ACC112 (cell line): ENCODE results near the gene IGFN1.

ENCODE experiments used
- H2AFZ ChIP-seq: fragments of 200-600 bp; sonication (generic); one replicate; pipeline ENCODE4 v1.6.0; 2017; ENCODE audit warnings: antibody characterized with exemption, low read length; ENCODE audit not compliant: unreplicated experiment
- H3K27ac ChIP-seq: fragments of 200-600 bp; sonication (generic); 2 replicates; pipeline ENCODE4 v1.5.1; 2014; ENCODE audit warnings: low read depth, mild to moderate bottlenecking, antibody characterized with exemption, low read length, moderate library complexity
- H3K27me3 ChIP-seq: fragments of 200-600 bp; sonication (generic); 2 replicates; pipeline ENCODE4 v1.6.1; 2014; ENCODE audit warnings: mild to moderate bottlenecking, antibody characterized with exemption, low read length, moderate library complexity, mixed read lengths; ENCODE audit not compliant: insufficient read depth
- H3K36me3 ChIP-seq: fragments of 200-600 bp; sonication (generic); 2 replicates; pipeline ENCODE4 v1.6.1; 2016; ENCODE audit warnings: mild to moderate bottlenecking, antibody characterized with exemption, low read length, moderate library complexity, mixed read lengths; ENCODE audit not compliant: insufficient read depth
- H3K4me1 ChIP-seq: fragments of 200-600 bp; sonication (generic); one replicate; pipeline ENCODE4 v1.6.1; 2016; ENCODE audit warnings: low read length, mixed read lengths; ENCODE audit not compliant: insufficient read depth, unreplicated experiment, control insufficient read depth
- H3K4me3 ChIP-seq: fragments of 200-600 bp; sonication (generic); 2 replicates; pipeline ENCODE4 v1.5.1; 2014; ENCODE audit warnings: mild to moderate bottlenecking, low read depth, low read length
- H3K79me2 ChIP-seq: fragments of 200-600 bp; sonication (generic); one replicate; pipeline ENCODE4 v1.6.0; 2016; ENCODE audit warnings: low read length; ENCODE audit not compliant: control insufficient read depth, unreplicated experiment, insufficient read depth

IGFN1 gene

GRCh38 chr1:201163707-201164106 lies 26.9 kb upstream of the IGFN1 start:
- Histone ChIP-seq H2AFZ (no peak overlapping the region), H3K27ac (no peak overlapping the region), H3K36me3 (no peaks in the 10 kb centered on the region), H3K79me2 (no peaks in the 10 kb centered on the region), H3K4me3 (no peak overlapping the region), H3K27me3 (peaks cover 12% of the 10 kb centered on the region; the same call in 1 of the 2 replicates), H3K4me1 (no peaks in the 10 kb centered on the region)

- Histone ChIP-seq H3K36me3 (no peaks in the 10 kb centered on the region), H2AFZ (no peak overlapping the region), H3K27ac (no peak overlapping the region), H3K79me2 (no peaks in the 10 kb centered on the region), H3K27me3 (peaks cover 12% of the 10 kb centered on the region; the same call in 1 of the 2 replicates), H3K4me3 (no peak overlapping the region), H3K4me1 (no peaks in the 10 kb centered on the region)
These were observed 26.0 kb upstream of the IGFN1 start for GRCh38 chr1:201164645-201165044.

- Histone ChIP-seq H3K4me3 (no peak overlapping the region), H3K27me3 (0 out of 2 replicates have a peak, but pooled peaks cover 7% of the 10 kb centered on the region), H2AFZ (no peak overlapping the region)
These were observed 23.3 kb upstream of the IGFN1 start for GRCh38 chr1:201167041-201167991.

DNA sequence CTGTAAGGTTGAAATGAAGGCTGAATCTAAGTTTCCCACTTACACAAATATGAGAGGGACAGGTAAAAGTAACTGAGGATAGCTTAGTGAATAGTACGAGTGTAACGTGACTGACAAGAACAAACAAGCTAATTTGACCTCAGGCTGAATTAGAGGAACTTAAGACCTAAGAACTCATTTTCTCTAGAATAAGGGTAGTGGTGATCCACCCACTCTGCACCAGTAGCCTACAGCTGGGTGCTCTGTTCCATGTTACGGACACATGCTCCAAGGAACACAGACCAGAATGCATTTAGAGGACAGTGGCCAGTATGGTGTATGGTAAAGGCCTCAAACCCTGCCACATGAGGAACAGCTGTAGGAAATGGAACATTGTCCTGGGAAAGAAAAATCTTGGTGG lies 21.4 kb upstream of the IGFN1 start:
- H3K27me3 ChIP-seq = 0 out of 2 replicates have a peak, but pooled peaks cover 6% of the 10 kb centered on the region
- H3K79me2 ChIP-seq = no peaks in the 10 kb centered on the region
- no peak overlapping the region for H2AFZ ChIP-seq
- peaks cover 5% of the 10 kb centered on the region for H3K4me1 ChIP-seq
- H3K4me3 ChIP-seq = no peak overlapping the region
- no peak overlapping the region for H3K27ac ChIP-seq
- H3K36me3 ChIP-seq = no peaks in the 10 kb centered on the region

More at GRCh38 chr1:201167041-201167991, 23.3 kb upstream of the IGFN1 start:
- Histone ChIP-seq H3K36me3 (no peaks in the 10 kb centered on the region), H3K79me2 (no peaks in the 10 kb centered on the region), H3K4me1 (peaks cover 5% of the 10 kb centered on the region), H3K27ac (no peak overlapping the region)

DNA sequence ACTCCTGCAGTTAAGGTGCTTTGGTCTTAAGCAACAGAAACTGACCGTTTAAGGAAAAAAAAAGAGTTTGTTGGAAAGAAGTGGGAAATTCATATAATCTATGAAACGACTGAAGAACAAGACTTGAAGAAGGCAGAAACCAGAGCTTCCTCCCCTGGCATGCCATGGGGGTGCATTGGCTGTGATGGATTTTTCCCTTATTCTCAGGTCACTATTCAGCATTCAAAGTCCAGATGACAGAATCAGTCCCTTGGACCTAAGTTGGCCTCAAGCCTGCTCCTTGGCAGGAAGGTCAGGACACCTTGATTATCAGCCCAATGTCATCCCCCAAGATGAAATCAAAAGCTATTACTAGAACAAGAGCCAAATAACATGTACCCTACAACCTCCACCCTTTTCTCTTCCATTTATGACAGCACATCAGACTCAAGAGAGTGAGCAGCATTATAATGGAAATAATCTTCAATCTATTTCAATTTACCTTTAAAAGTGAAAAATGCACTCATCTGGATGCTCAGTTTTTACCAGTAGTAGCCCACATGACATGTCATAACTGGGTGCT lies 20.6 kb upstream of the IGFN1 start:
- no peaks in the 10 kb centered on the region for H3K79me2 ChIP-seq
- peaks cover 5% of the 10 kb centered on the region for H3K4me1 ChIP-seq
- H3K27ac ChIP-seq = no peak overlapping the region
- peak overlapping the region; percentile 15 for H3K4me3 ChIP-seq
- no peaks in the 10 kb centered on the region for H3K27me3 ChIP-seq
- no peaks in the 10 kb centered on the region for H3K36me3 ChIP-seq
- H2AFZ ChIP-seq = no peak overlapping the region

DNA sequence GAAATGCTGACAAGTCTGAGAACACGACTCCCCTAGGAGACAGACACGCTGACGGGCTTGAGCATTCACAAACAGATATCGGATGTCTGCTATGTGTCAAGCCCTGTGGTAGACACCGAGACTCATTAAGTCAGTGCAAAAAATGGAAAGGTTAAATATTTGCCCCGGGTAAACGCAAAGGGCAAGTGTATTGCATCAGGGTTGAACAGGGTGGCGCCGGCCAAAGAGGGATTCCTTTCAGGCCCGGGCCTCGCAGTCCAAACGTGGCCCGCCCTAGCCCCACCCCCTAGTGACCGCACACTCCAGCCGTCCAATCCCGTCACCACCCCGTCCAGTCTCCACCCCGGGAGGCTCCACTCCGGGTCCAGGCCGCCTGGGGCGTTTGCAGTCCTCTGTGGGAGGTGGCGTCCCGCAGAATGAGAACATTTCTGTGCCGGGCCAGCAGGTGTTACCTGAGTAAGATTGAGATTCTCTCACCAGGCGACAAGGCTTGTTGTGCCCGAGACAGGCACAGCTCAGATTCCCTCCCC lies 20.0 kb upstream of the IGFN1 start:
- no peaks in the 10 kb centered on the region for H3K79me2 ChIP-seq
- peak overlapping the region; percentile 76 for H3K4me3 ChIP-seq
- H3K27ac ChIP-seq = no peak overlapping the region
- H2AFZ ChIP-seq = peak overlapping the region; percentile 75
- H3K36me3 ChIP-seq = no peaks in the 10 kb centered on the region
- no peaks in the 10 kb centered on the region for H3K27me3 ChIP-seq
- H3K4me1 ChIP-seq = peaks cover 5% of the 10 kb centered on the region

DNA sequence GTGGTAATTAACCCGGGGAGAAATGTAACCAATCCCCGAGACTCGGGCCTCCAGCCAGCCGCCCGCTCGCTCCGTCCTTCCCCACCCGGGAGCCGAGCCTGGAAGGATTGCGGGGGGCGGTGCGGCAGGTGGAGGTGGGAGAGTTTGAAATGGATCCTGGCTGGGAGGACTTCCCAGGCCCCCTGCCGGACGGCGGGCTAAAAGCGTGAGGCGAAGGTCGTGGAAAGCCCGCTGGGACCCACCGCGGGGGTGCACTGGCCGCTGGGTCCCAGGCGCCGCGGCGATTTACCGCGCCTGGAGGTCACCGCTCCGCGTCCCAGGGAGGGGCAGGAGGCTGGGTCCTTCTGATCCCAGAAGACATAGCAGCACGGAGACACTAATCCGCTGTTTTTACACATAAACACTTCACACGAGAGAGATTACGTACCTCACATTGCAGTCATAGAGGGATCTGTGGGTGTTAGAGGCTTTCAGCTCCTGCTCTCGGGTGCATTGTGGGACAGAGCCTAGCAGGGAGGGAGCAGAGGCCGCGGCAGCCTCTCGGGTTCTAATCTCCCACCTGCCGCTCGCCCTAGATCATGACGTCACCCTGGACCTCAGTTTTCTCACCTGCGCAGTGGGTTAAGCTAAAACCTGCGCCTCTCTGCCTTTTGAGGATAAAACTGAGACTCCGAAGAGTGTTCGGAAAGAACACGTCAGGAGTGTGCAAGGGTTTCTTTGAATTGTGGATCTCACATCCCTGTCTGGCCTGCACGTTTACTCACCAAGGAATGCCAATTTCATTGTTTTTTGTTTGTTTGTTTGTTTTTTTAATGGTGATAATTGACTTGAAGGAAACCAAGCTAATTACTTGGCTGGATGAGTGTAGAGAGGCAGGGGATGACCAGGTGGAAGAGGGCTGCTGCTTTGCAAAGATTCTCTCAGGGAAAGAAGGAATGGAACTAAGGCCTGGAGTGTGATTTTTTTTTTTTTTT lies 19.3 kb upstream of the IGFN1 start:
- Histone ChIP-seq H3K27ac (no peak overlapping the region), H3K27me3 (no peaks in the 10 kb centered on the region), H3K4me3 (peak overlapping the region; percentile 76), H2AFZ (peak overlapping the region; percentile 75), H3K79me2 (no peaks in the 10 kb centered on the region), H3K36me3 (no peaks in the 10 kb centered on the region), H3K4me1 (peaks cover 5% of the 10 kb centered on the region)

GRCh38 chr1:201172326-201172725 lies 18.3 kb upstream of the IGFN1 start:
- Histone ChIP-seq H3K4me3 (no peak overlapping the region), H3K4me1 (peaks cover 5% of the 10 kb centered on the region), H3K27me3 (no peaks in the 10 kb centered on the region), H3K27ac (no peak overlapping the region), H2AFZ (no peak overlapping the region), H3K79me2 (no peaks in the 10 kb centered on the region), H3K36me3 (no peaks in the 10 kb centered on the region)

DNA sequence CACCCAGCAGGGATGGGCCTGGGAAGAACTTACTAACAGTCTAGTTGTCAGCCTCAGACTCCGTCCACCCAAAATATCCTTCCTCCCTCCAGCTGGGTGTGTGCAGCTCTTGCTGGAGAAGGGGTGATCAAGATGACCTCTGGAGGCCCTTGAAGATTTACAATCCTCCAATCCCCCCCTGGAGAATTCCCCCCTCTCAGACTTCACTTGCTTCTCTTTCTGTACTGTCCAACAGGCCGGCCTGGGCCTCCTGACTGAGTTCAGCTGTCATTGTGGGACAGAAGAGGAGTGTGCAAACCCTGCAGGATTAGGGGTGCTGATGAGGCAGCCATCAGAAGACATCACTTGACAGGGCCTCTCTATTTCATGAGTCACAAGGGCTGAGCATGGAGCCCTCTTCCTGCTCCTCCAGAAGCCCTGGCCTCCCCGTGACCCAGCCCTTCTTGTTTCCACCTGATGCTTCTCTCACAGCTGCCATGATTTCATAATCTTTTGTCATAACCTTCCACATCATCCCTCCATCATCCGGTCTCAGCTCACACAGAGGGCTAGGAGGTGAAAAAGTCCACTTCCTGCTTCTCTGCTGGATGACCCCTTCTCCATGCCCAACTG lies 17.5 kb upstream of the IGFN1 start:
- Histone ChIP-seq H2AFZ (no peak overlapping the region), H3K27ac (no peak overlapping the region), H3K79me2 (no peaks in the 10 kb centered on the region), H3K4me3 (no peak overlapping the region), H3K27me3 (no peaks in the 10 kb centered on the region), H3K36me3 (no peaks in the 10 kb centered on the region), H3K4me1 (peaks cover 5% of the 10 kb centered on the region)

DNA sequence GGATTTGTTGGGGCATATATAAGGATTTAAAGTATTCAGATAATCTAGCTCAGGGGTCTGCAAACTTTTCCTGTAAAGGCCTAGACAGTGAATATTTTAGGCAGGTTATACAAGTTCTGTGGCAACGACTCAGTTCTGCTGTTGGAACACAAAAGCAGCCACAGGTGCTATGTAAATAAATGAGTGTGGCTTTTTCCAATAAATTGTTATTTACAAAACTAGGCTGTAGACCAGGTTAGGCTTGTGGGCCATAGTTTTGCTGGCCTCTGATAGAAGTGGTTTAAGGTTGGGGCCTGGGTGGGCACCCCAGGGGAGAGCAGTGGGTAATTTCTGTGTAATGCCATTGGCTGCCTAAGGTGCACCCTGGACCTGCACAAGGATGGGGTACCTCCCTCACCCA lies 16.9 kb upstream of the IGFN1 start:
- Histone ChIP-seq H3K4me3 (no peak overlapping the region), H2AFZ (no peak overlapping the region), H3K36me3 (no peaks in the 10 kb centered on the region), H3K27ac (no peak overlapping the region), H3K27me3 (peaks cover under 1% of the 10 kb centered on the region; the same call in 1 of the 2 replicates), H3K79me2 (no peaks in the 10 kb centered on the region), H3K4me1 (peaks cover 5% of the 10 kb centered on the region)
